ENCODE results near the gene TGFB1. TPM values are rescaled to one million over a fixed set of nuclear protein-coding genes. Genes with fewer than 3 reads are reported as not detected.

The TGFB1 gene
- total RNA-seq, 1 experiment from 2014 or later, result 42.6 TPM

DNA sequence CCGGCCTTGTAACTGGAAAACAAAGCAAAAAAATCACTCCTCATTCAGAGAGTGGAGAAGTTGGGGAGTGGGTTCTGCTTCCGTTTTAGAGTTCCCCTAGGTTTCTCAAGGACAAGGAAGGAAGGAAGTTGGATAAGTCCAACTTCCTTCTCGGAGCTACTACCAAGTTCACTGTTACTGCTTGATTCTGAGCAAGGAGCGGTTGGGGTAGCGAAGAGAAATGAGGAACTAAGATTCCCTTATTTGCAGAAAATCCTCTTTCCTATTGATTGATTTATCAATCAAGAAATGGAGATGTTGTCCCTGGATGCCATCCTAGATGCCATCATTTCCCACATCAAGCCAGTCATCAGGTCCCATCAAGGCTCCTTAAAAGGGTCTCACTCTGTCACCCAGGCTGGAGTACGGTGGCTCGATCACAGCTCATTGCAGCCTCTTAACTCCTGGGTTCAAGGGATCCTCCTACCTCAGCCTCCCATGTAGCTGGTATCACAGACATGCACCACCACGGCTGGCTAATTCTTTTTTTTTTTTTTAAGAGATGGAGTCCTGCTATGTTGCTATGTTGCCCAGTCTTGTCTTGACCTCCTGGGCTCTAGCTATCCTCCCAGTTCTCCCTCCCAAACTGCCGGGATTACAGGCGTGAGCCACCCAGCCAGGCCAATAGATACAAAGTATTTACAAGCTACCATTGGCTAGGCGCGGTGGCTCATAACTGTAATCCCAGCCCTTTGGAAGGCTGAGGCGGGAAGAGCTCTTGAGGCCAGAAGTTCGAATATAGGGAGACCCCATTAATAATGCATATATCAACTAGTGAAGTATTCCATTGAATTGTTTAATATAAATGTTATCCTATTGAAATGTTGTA, 11.0 kb upstream of the TGFB1 start:
- intact Hi-C loops (cut with micrococcal nuclease; ENCODE audit: unreplicated experiment), result no loop called here
- POLR2A ChIA-PET, result interaction anchor here (0.5 to 1.1 kb wide), 5 partner anchors 8 to 1006 kb away, joined by 3 to 10 read pairs (median 3); no protein-coding TSS in a partner anchor
- peak overlapping the region; percentile 98 for H3K27ac ChIP-seq (ENCODE audit: low read length)
- H3K36me3 ChIP-seq (ENCODE audit: control insufficient read depth, insufficient read depth, low read length), result no peaks in the 10 kb centered on the region
- TF ChIP-seq, protein P1, sequence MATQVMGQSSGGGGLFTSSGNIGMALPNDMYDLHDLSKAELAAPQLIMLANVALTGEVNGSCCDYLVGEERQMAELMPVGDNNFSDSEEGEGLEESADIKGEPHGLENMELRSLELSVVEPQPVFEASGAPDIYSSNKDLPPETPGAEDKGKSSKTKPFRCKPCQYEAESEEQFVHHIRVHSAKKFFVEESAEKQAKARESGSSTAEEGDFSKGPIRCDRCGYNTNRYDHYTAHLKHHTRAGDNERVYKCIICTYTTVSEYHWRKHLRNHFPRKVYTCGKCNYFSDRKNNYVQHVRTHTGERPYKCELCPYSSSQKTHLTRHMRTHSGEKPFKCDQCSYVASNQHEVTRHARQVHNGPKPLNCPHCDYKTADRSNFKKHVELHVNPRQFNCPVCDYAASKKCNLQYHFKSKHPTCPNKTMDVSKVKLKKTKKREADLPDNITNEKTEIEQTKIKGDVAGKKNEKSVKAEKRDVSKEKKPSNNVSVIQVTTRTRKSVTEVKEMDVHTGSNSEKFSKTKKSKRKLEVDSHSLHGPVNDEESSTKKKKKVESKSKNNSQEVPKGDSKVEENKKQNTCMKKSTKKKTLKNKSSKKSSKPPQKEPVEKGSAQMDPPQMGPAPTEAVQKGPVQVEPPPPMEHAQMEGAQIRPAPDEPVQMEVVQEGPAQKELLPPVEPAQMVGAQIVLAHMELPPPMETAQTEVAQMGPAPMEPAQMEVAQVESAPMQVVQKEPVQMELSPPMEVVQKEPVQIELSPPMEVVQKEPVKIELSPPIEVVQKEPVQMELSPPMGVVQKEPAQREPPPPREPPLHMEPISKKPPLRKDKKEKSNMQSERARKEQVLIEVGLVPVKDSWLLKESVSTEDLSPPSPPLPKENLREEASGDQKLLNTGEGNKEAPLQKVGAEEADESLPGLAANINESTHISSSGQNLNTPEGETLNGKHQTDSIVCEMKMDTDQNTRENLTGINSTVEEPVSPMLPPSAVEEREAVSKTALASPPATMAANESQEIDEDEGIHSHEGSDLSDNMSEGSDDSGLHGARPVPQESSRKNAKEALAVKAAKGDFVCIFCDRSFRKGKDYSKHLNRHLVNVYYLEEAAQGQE (IDR thresholded peaks at IDR 0.05; ENCODE audit: insufficient read depth in 1 of 2, low read depth in 2 of 2, low read length in 1 of 2), result no peak
- TF ChIP-seq TCF7L2 (IDR thresholded peaks at IDR 0.05; ENCODE audit: low read depth, low read length), result no peak
- CTCF ChIA-PET, result interaction anchor here (0.7 kb wide), 1 partner anchor 220 kb away, joined by 4 read pairs; no protein-coding TSS in a partner anchor
- peaks cover 3% of the 10 kb centered on the region for H3K4me1 ChIP-seq (ENCODE audit: control insufficient read depth, insufficient read depth, low read length)
- no peaks in the 10 kb centered on the region for H3K9me3 ChIP-seq (ENCODE audit: control insufficient read depth, insufficient read depth, low read depth, low read length)
- no TSS peak for BruUV-seq (replicated peaks)
- peak overlapping the region; percentile 72 to 92 for H3K4me3 ChIP-seq (ENCODE audit: low read depth in 2 of 2, low read length in 2 of 2)
- ATAC-seq (no peak), DNase-seq (ENCODE audit: low read depth, low spot score) (no peak)
- H3K27me3 ChIP-seq (ENCODE audit: control insufficient read depth, insufficient read depth, low read length), result no peaks in the 10 kb centered on the region
- in situ Hi-C loops (cut with HindIII; ENCODE audit: low pct_unique_long_range_greater_than_20kb, low sequenced_read_pairs), result no loop called here

DNA sequence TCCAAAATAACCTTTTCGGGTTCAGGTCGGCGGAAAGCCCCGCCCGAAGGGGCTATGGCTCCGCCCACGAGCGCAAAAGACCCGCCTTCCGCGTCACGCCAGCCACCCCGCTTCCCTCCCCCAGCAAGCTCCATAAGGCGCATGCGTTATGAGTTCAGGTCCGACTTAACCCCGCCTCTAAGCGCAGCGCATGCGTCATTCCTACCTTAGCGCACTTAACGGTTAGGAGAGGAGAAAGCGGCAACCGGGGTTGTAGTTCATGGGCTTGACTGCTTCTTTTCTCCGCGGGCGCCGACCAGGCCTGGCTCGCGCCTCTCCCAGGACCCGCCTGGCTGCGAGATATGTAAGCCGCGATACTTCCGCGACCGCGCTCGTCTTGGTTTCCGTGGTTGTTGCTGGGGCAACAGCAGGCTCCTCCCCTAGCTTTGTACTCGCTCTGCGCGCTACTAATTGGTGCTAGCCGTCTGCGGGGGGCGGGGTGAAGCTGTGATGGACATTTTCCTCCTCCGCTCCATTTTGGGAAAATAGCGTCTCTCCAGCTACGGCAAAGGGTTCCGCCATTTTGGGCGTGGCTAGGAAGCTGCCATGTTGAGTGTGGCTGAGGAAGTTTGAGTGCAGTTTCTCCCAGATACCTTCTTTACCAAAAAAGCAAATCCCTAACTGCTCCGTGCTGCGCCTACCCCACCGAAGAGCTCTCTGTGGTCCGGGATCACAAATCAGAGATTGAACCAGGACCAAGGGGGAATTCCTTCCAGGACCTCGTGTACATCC, 10.2 kb upstream of the TGFB1 start, which contains the start of gene B9D2:
Gene B9D2, minus strand, starts transcription at position 397 of the 771 bp plus-strand sequence. CDS start 630 bp downstream, outside the sequence.
- peak within 1 kb of the TSS; percentile 98 for H3K27ac ChIP-seq (ENCODE audit: low read length)
- DNase-seq (ENCODE audit: low read depth, low spot score) (peak; percentile 91), ATAC-seq (peak; percentile 98)
- H3K4me3 ChIP-seq (ENCODE audit: low read depth in 2 of 2, low read length in 2 of 2), result peak within 1 kb of the TSS; percentile 72 to 92
- ChIA-PET CTCF (interaction anchor here (0.7 kb wide), 1 partner anchor 220 kb away, joined by 4 read pairs; no protein-coding TSS in a partner anchor), POLR2A (interaction anchor here (0.8 to 1.1 kb wide), 4 partner anchors 9 to 55 kb away, joined by 3 to 4 read pairs (median 3); no protein-coding TSS in a partner anchor)
- H3K4me1 ChIP-seq (ENCODE audit: control insufficient read depth, insufficient read depth, low read length), result peaks cover 3% of the 10 kb centered on the region
- TF ChIP-seq, protein P2, sequence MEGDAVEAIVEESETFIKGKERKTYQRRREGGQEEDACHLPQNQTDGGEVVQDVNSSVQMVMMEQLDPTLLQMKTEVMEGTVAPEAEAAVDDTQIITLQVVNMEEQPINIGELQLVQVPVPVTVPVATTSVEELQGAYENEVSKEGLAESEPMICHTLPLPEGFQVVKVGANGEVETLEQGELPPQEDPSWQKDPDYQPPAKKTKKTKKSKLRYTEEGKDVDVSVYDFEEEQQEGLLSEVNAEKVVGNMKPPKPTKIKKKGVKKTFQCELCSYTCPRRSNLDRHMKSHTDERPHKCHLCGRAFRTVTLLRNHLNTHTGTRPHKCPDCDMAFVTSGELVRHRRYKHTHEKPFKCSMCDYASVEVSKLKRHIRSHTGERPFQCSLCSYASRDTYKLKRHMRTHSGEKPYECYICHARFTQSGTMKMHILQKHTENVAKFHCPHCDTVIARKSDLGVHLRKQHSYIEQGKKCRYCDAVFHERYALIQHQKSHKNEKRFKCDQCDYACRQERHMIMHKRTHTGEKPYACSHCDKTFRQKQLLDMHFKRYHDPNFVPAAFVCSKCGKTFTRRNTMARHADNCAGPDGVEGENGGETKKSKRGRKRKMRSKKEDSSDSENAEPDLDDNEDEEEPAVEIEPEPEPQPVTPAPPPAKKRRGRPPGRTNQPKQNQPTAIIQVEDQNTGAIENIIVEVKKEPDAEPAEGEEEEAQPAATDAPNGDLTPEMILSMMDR (IDR thresholded peaks at IDR 0.05), result no peak
- TF ChIP-seq SIN3A (IDR thresholded peaks at IDR 0.05; ENCODE audit: borderline replicate concordance, insufficient read depth, low read depth, low read length) (0 out of 2 replicates have a peak, but pooled peaks have one; percentile 58), TCF7L2 (IDR thresholded peaks at IDR 0.05; ENCODE audit: low read depth, low read length) (peak; percentile 89; the same call in 1 of the 2 replicates), POLR2AphosphoS5 (IDR thresholded peaks at IDR 0.05; ENCODE audit: low read depth, low read length) (peak; percentile 82)
- TF ChIP-seq, protein P1 (IDR thresholded peaks at IDR 0.05; ENCODE audit: insufficient read depth in 1 of 2, low read depth in 2 of 2, low read length in 1 of 2), result no peak
- no peaks in the 10 kb centered on the region for H3K36me3 ChIP-seq (ENCODE audit: control insufficient read depth, insufficient read depth, low read length)
- intact Hi-C loops (cut with micrococcal nuclease; ENCODE audit: unreplicated experiment) (no loop called here), in situ Hi-C loops (cut with HindIII; ENCODE audit: low pct_unique_long_range_greater_than_20kb, low sequenced_read_pairs) (no loop called here)
- no peaks in the 10 kb centered on the region for H3K27me3 ChIP-seq (ENCODE audit: control insufficient read depth, insufficient read depth, low read length)
- TSS peak; percentile 94 for BruUV-seq (replicated peaks)
- no peaks in the 10 kb centered on the region for H3K9me3 ChIP-seq (ENCODE audit: control insufficient read depth, insufficient read depth, low read depth, low read length)
